Measurements from ENCODE around the gene ABCD4. TPM values are rescaled to one million over a fixed set of nuclear protein-coding genes. Genes with fewer than 3 reads are reported as not detected.

Gene ABCD4
- total and polyA plus RNA-seq, 9 donors = 33.5 to 54.4 (median 45.8) TPM

DNA sequence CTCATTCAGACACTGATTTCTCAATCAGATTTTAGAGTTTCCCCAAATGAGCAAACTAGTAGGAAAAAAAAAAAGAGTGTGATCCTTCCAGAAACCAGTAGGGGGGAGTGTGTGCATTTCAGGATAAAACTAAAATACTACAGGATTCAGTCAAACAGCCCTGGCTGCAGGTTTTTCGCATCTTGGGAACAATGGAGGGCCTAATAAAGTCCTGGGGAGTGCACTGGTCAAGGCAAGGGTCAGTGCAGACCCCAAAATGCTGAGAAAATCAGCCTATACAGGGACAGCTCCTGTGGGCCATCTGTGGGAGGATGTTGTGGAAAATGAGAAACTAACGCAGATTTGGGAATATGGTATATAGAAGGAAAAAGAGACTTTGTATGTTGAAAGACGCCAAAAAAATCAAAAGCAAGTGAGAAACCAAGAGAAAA, 22.2 kb upstream of the ABCD4 start:
- Histone ChIP-seq H3K4me3 (no peak overlapping the region), H3K27me3 (no peaks in the 10 kb centered on the region), H3K27ac (no peak overlapping the region), H3K36me3 (no peaks in the 10 kb centered on the region), H3K9me3 (no peaks in the 10 kb centered on the region), H3K4me1 (ENCODE audit: insufficient read depth) (no peaks in the 10 kb centered on the region)
- intact Hi-C loops (cut with DNase I) = no loop called here
- DNase-seq = no peak
- 46 to 54% (median 47%) methylated on average over 3 of the region's 3 CpGs for WGBS, 3 donors
- no peak for TF ChIP-seq EP300 (IDR thresholded peaks at IDR 0.05)
- TF ChIP-seq, protein P1, sequence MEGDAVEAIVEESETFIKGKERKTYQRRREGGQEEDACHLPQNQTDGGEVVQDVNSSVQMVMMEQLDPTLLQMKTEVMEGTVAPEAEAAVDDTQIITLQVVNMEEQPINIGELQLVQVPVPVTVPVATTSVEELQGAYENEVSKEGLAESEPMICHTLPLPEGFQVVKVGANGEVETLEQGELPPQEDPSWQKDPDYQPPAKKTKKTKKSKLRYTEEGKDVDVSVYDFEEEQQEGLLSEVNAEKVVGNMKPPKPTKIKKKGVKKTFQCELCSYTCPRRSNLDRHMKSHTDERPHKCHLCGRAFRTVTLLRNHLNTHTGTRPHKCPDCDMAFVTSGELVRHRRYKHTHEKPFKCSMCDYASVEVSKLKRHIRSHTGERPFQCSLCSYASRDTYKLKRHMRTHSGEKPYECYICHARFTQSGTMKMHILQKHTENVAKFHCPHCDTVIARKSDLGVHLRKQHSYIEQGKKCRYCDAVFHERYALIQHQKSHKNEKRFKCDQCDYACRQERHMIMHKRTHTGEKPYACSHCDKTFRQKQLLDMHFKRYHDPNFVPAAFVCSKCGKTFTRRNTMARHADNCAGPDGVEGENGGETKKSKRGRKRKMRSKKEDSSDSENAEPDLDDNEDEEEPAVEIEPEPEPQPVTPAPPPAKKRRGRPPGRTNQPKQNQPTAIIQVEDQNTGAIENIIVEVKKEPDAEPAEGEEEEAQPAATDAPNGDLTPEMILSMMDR (IDR thresholded peaks at IDR 0.05) = no peak
- no peak for TF ChIP-seq POLR2A (IDR thresholded peaks at IDR 0.05)

DNA sequence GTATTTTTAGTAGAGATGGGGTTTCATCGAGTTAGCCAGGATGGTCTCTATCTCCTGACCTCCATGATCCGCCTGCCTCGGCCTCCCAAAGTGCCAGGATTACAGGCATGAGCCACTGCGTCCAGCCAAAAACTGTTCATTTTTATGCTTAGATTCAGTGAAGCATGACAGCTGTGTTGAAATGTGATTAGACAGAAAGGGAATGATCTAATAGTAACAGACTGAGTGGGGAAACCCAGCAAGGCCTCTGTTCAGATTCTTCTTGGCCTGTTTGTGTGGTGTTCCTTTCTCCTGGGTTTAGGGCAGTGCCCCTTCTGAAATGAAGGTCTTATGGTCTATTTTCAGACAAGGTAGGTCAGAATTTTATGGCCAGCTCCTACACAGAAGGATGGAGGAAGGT, 11.8 kb upstream of the ABCD4 start:
- TF ChIP-seq EP300 (IDR thresholded peaks at IDR 0.05) (no peak), POLR2A (IDR thresholded peaks at IDR 0.05) (no peak)
- TF ChIP-seq, protein P1 (IDR thresholded peaks at IDR 0.05) = no peak
- Histone ChIP-seq H3K9me3 (no peaks in the 10 kb centered on the region), H3K27me3 (no peaks in the 10 kb centered on the region), H3K4me3 (no peak overlapping the region), H3K36me3 (no peaks in the 10 kb centered on the region), H3K4me1 (ENCODE audit: insufficient read depth) (no peaks in the 10 kb centered on the region), H3K27ac (no peak overlapping the region)
- 76 to 83% (median 79%) methylated on average over 4 of the region's 4 CpGs for WGBS, 3 donors
- no peak for DNase-seq
- intact Hi-C loops (cut with DNase I) = no loop called here

DNA sequence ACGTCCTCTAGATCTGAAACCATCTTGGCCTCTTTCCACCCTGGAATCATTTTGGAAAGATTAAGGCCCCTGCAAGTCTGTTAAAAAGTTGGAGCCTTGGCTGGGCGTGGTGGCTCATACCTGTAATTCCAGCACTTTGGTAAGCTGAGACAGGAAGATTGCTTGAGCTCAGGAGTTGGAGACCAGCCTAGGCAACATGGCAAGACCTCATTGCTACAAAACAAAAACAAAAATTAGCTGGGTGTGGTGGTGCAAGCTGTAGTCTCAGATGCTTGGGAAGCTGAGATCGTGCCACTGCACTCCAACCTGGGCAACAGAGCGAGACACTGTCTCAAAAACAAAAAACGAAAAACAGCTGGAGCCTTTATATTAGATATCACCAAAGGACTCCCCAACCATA, 10.9 kb upstream of the ABCD4 start:
- DNase-seq = no peak
- Histone ChIP-seq H3K27ac (no peak overlapping the region), H3K27me3 (no peaks in the 10 kb centered on the region), H3K4me1 (ENCODE audit: insufficient read depth) (no peaks in the 10 kb centered on the region), H3K4me3 (no peak overlapping the region), H3K9me3 (no peaks in the 10 kb centered on the region), H3K36me3 (no peaks in the 10 kb centered on the region)
- intact Hi-C loops (cut with DNase I) = no loop called here
- no peak for TF ChIP-seq EP300 (IDR thresholded peaks at IDR 0.05)
- TF ChIP-seq, protein P1 (IDR thresholded peaks at IDR 0.05) = no peak
- TF ChIP-seq POLR2A (IDR thresholded peaks at IDR 0.05) = no peak
- 56 to 60% (median 59%) methylated on average over 5 of the region's 5 CpGs for WGBS, 3 donors

DNA sequence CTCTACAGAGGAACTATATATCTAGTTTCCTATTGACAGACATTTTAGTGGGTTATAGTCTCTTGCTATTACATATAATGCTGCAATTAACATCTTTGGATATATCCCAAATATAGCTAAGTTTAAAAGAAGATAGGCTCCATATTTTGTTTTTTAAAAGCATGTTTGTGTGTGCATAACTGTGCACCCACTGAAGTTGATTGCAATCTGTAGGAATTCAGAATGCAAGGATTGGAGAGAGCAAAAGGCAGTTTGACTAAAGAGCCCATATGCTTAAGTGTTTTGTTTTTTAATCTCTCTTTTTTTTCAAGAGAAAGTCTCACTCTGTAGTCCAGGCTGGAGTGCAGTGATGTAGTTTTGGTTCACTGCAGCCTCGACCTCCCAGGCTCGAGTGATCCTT, 9.4 kb upstream of the ABCD4 start:
- no peak overlapping the region for H3K27ac ChIP-seq
- H3K4me1 ChIP-seq (ENCODE audit: insufficient read depth) = no peaks in the 10 kb centered on the region
- no peaks in the 10 kb centered on the region for H3K27me3 ChIP-seq
- no peak for DNase-seq
- TF ChIP-seq POLR2A (IDR thresholded peaks at IDR 0.05) (no peak), EP300 (IDR thresholded peaks at IDR 0.05) (no peak)
- TF ChIP-seq, protein P1 (IDR thresholded peaks at IDR 0.05) = no peak
- intact Hi-C loops (cut with DNase I) = no loop called here
- H3K9me3 ChIP-seq = no peaks in the 10 kb centered on the region
- no peaks in the 10 kb centered on the region for H3K36me3 ChIP-seq
- 78 to 83% (median 83%) methylated on average over 2 of the region's 2 CpGs for WGBS, 3 donors
- H3K4me3 ChIP-seq = no peak overlapping the region
